Ovary (tissue), 9 donors: Measurements from ENCODE around the gene RAB3B. TPM values are rescaled to one million over a fixed set of nuclear protein-coding genes. Genes with fewer than 3 reads are reported as not detected.

Source experiments
- DNase-seq, 5 donors: peaks; one replicate each; pipeline ENCODE4 v3.0.0-alpha.2; 2019 to 2020
- H3K27ac ChIP-seq, 2 donors: fragments of 200-600 bp; one replicate each; pipeline versions ENCODE4 v1.5.1 to v1.8.0; 2019 to 2022
- H3K27me3 ChIP-seq: fragments of 200-600 bp; one replicate; pipeline ENCODE4 v1.8.0; 2022
- H3K36me3 ChIP-seq: fragments of 200-600 bp; sonication (generic); one replicate; pipeline ENCODE4 v1.5.1; 2019
- H3K4me1 ChIP-seq: one replicate; pipeline ENCODE4 v1.8.1; 2013; ENCODE audit warnings: mild to moderate bottlenecking, moderate library complexity; ENCODE audit not compliant: insufficient read depth
- H3K4me3 ChIP-seq: fragments of 200-600 bp; sonication (generic); one replicate; pipeline ENCODE4 v1.5.1; 2017
- H3K9me3 ChIP-seq, 2 donors: fragments of 200-600 bp in 1 of 2; sonication (generic) in 1 of 2; one replicate each; pipeline versions ENCODE4 v1.5.1 to v1.8.1; 2013 to 2019; ENCODE audit warnings: mild to moderate bottlenecking in 1 of 2, moderate library complexity in 1 of 2
- EP300 ChIP-seq: sonication (generic); formaldehyde crosslinking; IDR thresholded peaks from one replicate; pipeline ENCODE4 v1.6.1; 2017; ENCODE audit warnings: antibody characterized with exemption
- POLR2A ChIP-seq: fragments of 450-650 bp; IDR thresholded peaks from one replicate; pipeline ENCODE4 v1.6.1; 2017; ENCODE audit warnings: antibody characterized with exemption, mild to moderate bottlenecking, moderate library complexity
- WGBS, 3 donors: extraction: QIAGEN DNeasy Blood & Tissue Kit in 1 of 3; methylation state at CpG; one replicate each; pipeline versions ENCODE4 v1.1.5 to v1.1.7; 2013 to 2017; 5-methylcytosine and 5-hydroxymethylcytosine counted together
- intact Hi-C, 4 donors: fragments of 100-400 bp; cut with DNase I; formaldehyde crosslinking; loops; one replicate each; pipeline versions ENCODE4 v1.11.0 to v1.15.1; 2022 to 2023
- polyA plus RNA-seq, 2 donors: library from polyadenylated mRNA; stranded (reverse); fragments of 200-250 nt in 1 of 2; fragments of 350-450 nt in 1 of 2; fragmentation: Illumina TruSeq in 1 of 2; extraction: RNeasy Lipid Tissue Mini Kit (QIAGEN cat#74804) in 1 of 2; gene quantifications; one replicate each; pipeline ENCODE4 v1.2.3, GENCODE V29; 2013 to 2014
- total RNA-seq, 7 donors: library from RNA; depleted of rRNA in 2 of 7; stranded (reverse); fragments of >200 nt in 2 of 7; fragmentation: NEBNext Ultra II Directional in 3 of 7; extraction: Animal tissue kit (Norgen Biotek cat#: 25700) in 3 of 7; gene quantifications; one replicate each; pipeline versions ENCODE4 v1.1.0 to v1.2.4, GENCODE V29; 2016 to 2023
- TF ChIP-seq, protein P1 (sequence below), 3 donors: fragments of 450-650 bp in 2 of 3; fragments of 200-600 bp in 1 of 3; IDR thresholded peaks; one replicate each; pipeline versions ENCODE4 v1.5.1 to v1.8.0; 2016 to 2022; ENCODE audit warnings: antibody characterized with exemption in 3 of 3, mild to moderate bottlenecking in 1 of 3
- donor health status: DM: no; HTN: no; CAD: no; lungs with moderate emphysema.
- donor health status: DM: no; HTN: no; CAD: no.
- donor health status: Bipolar disorder and iron deficiency.
- donor health status: DM: yes; HTN: yes; CAD: no.
- donor health status: DM: no; HTN: no; CAD: no.
- donor health status: DM: yes; HTN: yes; CAD: no.

Gene RAB3B
- total and polyA plus RNA-seq, 9 donors = 1.1 to 8.2 (median 2.9) TPM

DNA sequence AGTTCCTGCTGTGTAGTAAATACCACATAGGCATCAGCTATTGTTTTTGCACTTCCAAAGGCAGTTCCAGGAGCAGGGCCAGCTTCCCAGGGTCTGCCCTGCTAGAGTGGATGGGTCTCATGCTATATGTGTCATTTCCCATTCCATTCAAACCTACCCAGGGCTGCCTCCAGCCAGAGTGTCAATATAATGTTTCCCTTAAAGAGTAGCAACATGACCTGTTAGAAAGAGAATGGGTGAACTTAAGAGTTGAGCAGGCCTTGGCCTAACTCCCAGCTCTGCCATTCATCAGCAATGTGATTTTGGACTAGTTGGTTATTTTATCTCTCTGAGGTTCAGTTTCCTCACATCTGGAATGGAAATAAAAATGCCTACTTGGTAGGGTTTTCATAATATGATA lies 44.9 kb downstream of the RAB3B start:
- TF ChIP-seq EP300 = no peak
- TF ChIP-seq POLR2A = no peak
- TF ChIP-seq, protein P1, sequence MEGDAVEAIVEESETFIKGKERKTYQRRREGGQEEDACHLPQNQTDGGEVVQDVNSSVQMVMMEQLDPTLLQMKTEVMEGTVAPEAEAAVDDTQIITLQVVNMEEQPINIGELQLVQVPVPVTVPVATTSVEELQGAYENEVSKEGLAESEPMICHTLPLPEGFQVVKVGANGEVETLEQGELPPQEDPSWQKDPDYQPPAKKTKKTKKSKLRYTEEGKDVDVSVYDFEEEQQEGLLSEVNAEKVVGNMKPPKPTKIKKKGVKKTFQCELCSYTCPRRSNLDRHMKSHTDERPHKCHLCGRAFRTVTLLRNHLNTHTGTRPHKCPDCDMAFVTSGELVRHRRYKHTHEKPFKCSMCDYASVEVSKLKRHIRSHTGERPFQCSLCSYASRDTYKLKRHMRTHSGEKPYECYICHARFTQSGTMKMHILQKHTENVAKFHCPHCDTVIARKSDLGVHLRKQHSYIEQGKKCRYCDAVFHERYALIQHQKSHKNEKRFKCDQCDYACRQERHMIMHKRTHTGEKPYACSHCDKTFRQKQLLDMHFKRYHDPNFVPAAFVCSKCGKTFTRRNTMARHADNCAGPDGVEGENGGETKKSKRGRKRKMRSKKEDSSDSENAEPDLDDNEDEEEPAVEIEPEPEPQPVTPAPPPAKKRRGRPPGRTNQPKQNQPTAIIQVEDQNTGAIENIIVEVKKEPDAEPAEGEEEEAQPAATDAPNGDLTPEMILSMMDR (IDR thresholded peaks at IDR 0.05) = no peak
- Histone ChIP-seq H3K36me3 (no peaks in the 10 kb centered on the region), H3K27me3 (no peaks in the 10 kb centered on the region), H3K4me3 (no peak overlapping the region), H3K9me3 (peaks cover 0 to 3% of the 10 kb centered on the region in 2 donors), H3K4me1 (no peaks in the 10 kb centered on the region), H3K27ac (no peak overlapping the region)
- DNase-seq = no peak
- intact Hi-C loops = no loop called here

DNA sequence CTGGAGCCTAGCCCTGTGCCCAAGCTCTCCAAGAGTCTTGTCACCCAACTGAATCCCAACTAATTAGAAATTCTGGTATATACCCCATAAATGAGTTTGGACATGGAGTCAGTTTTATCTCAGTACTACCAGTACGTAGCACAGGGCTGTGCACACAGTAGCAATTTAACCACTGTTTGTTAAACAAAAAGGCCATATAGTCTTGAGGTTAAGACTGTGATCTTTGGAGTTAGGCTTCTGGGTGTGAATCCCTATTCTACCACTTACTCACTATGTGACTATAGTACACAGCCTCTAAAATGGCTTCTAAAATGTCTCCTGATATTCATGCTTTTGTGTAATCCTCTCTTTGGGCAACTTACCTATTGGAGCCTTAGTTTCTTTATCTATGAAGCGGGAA lies 48.2 kb downstream of the RAB3B start:
- no peak overlapping the region for H3K27ac ChIP-seq
- no peaks in the 10 kb centered on the region for H3K36me3 ChIP-seq
- TF ChIP-seq POLR2A = no peak
- TF ChIP-seq, protein P1 (IDR thresholded peaks at IDR 0.05) = no peak
- no peaks in the 10 kb centered on the region for H3K27me3 ChIP-seq
- 95 to 98% (median 97%) methylated on average over 2 of the region's 2 CpGs for WGBS, 3 donors
- H3K4me1 ChIP-seq = no peaks in the 10 kb centered on the region
- no peak for DNase-seq
- no peaks in the 10 kb centered on the region for H3K9me3 ChIP-seq
- H3K4me3 ChIP-seq = no peak overlapping the region
- intact Hi-C loops = no loop called here

DNA sequence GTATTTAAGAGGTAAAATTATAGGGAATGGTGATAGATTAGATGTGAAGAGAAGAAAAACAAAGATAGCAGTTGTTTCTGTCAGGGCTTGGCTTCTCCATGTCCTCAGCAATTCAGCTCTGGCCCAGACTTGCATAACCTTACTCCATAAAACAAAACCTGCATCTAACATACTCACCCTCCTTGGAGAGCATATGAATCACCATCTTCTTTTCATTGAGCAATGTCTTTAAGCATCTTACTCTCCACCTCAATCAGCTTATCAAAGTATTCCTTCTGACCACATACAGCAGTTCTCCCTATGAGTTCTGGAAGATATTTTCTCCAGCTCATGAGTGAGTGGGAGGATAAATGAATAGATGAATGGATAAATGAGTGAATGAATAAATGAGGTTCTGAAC lies 49.0 kb downstream of the RAB3B start:
- Histone ChIP-seq H3K4me1 (no peaks in the 10 kb centered on the region), H3K27ac (no peak overlapping the region), H3K4me3 (no peak overlapping the region), H3K36me3 (no peaks in the 10 kb centered on the region), H3K9me3 (no peaks in the 10 kb centered on the region), H3K27me3 (no peaks in the 10 kb centered on the region)
- TF ChIP-seq EP300 = no peak
- TF ChIP-seq, protein P1 (IDR thresholded peaks at IDR 0.05) = no peak
- TF ChIP-seq POLR2A = no peak
- DNase-seq = no peak
- intact Hi-C loops = no loop called here

DNA sequence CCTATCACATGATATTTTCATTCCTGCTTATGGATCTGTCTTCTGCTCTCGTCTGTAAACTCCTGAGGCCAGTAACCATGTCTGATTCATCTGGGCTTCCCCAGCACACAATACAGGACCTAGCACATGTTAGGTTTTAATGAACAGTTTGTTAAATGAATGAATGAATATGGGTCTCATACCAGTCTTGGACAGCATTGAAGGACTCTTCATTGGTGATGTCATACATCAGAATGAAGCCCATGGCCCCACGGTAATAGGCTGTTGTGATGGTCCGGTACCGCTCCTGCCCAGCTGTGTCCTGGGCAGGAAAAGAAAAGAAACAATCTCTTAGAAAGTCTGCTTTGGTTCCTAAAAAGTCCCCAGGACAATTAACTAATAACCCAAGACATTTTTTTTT lies 53.4 kb downstream of the RAB3B start:
- no peak for DNase-seq
- Histone ChIP-seq H3K27me3 (no peaks in the 10 kb centered on the region), H3K4me3 (no peak overlapping the region), H3K27ac (no peak overlapping the region), H3K36me3 (no peaks in the 10 kb centered on the region), H3K9me3 (no peaks in the 10 kb centered on the region), H3K4me1 (no peaks in the 10 kb centered on the region)
- intact Hi-C loops = no loop called here
- TF ChIP-seq POLR2A = no peak
- no peak for TF ChIP-seq EP300
- TF ChIP-seq, protein P1 (IDR thresholded peaks at IDR 0.05) = no peak
- WGBS, 3 donors = 92 to 96% (median 93%) methylated on average over 4 of the region's 4 CpGs

DNA sequence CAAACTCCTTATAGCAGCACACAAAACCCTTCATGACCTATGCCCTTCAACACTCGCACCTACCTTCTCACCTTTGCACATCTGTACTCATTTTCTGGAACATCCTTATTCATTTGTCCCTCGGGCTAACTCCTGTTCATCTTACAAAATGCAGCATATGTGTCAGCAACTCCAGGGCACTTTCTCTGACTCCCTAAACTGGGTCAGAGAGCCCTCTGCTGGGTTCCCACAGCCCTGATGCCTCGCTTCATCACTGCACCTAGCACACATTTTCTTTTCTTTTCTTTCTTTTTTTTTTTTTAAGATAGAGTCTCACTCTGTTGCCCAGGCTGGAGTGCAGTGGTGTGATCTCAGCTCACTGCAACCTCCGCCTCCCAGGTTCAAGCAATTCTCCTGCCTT lies 54.0 kb downstream of the RAB3B start:
- Histone ChIP-seq H3K27me3 (no peaks in the 10 kb centered on the region), H3K36me3 (no peaks in the 10 kb centered on the region), H3K4me1 (no peaks in the 10 kb centered on the region), H3K9me3 (no peaks in the 10 kb centered on the region), H3K27ac (no peak overlapping the region), H3K4me3 (no peak overlapping the region)
- 87 to 90% (median 89%) methylated on average over 4 of the region's 4 CpGs for WGBS, 3 donors
- intact Hi-C loops = no loop called here
- TF ChIP-seq EP300 = no peak
- TF ChIP-seq, protein P1 (IDR thresholded peaks at IDR 0.05) = no peak
- no peak for TF ChIP-seq POLR2A
- DNase-seq = no peak
